GM12801 (cell line): Measurements from ENCODE around the gene ESRRA.

Source experiments
- TF ChIP-seq, protein P1 (sequence below): IDR thresholded peaks from one replicate; pipeline ENCODE4 v1.5.1; 2011; ENCODE audit warnings: control low read depth; ENCODE audit not compliant: insufficient read length; ENCODE audit errors: extremely low read depth

Gene ESRRA

DNA sequence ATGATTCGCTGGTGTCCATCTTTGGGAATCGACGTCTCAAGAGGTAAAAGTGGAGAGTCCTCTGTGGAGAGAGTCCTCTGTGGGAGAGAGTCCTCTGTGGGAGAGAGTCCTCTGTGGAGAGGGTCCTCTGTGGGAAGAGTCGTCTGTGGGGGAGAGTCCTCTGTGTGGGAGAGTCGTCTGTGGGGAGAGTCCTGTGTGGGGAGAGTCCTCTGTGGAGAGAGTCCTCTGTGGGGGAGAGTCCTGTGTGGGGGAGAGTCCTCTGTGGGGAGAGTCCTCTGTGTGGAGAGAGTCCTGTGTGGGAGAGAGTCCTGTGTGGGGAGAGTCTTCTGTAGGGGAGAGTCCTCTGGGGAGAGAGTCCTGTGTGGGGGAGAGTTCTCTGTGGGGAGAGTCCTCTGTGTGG lies 15.7 kb downstream of the ESRRA start:
- TF ChIP-seq, protein P1, sequence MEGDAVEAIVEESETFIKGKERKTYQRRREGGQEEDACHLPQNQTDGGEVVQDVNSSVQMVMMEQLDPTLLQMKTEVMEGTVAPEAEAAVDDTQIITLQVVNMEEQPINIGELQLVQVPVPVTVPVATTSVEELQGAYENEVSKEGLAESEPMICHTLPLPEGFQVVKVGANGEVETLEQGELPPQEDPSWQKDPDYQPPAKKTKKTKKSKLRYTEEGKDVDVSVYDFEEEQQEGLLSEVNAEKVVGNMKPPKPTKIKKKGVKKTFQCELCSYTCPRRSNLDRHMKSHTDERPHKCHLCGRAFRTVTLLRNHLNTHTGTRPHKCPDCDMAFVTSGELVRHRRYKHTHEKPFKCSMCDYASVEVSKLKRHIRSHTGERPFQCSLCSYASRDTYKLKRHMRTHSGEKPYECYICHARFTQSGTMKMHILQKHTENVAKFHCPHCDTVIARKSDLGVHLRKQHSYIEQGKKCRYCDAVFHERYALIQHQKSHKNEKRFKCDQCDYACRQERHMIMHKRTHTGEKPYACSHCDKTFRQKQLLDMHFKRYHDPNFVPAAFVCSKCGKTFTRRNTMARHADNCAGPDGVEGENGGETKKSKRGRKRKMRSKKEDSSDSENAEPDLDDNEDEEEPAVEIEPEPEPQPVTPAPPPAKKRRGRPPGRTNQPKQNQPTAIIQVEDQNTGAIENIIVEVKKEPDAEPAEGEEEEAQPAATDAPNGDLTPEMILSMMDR: no peak

DNA sequence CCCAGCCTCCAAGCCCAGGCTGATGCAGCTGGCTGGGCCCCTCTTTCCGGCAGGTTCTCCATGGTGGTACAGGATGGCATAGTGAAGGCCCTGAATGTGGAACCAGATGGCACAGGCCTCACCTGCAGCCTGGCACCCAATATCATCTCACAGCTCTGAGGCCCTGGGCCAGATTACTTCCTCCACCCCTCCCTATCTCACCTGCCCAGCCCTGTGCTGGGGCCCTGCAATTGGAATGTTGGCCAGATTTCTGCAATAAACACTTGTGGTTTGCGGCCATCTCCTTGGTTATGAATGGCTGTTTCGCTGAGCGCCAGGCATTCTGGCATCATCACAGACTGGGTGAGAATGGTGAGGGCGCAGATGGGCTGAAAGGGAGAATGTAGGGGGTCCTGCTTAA lies 16.2 kb downstream of the ESRRA start:
- TF ChIP-seq, protein P1: no peak

DNA sequence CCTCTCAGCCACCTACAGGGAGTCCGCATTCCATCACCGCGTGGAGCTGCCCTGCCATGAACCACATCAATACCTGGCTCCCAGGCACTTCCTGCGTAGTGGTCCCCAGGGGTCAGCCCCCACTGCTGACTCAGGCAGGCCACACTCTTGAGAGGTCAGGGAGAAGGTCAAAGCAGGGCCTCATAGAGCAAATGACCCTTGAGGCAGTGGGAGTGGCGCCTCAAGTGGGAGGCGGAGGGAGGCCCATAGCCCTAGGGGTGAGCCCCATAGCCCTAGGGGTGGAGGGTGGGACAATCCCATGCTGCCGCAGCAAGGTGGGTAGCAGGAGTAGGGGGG lies 17.6 kb downstream of the ESRRA start:
- TF ChIP-seq, protein P1: no peak

DNA sequence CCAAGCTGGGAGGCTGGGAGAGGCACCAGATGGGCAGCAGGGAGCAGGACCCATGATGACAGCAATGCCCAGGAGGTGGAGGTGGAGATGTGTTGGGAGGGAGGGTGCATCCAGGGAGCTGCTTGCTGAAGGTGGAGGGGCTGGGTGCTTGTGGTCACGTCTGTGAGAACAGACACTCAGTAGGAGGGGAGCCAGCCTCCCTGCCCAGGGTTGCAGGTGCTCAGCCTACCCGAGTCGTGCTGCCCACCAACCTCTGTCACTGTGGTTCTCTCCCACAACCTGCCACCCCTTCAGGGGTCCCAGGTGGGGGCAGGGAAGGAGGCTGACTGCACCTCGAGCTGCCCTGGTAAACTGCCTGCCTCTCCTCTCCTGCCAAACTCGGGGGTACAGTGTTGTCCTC lies 18.0 kb downstream of the ESRRA start:
- TF ChIP-seq, protein P1: no peak

DNA sequence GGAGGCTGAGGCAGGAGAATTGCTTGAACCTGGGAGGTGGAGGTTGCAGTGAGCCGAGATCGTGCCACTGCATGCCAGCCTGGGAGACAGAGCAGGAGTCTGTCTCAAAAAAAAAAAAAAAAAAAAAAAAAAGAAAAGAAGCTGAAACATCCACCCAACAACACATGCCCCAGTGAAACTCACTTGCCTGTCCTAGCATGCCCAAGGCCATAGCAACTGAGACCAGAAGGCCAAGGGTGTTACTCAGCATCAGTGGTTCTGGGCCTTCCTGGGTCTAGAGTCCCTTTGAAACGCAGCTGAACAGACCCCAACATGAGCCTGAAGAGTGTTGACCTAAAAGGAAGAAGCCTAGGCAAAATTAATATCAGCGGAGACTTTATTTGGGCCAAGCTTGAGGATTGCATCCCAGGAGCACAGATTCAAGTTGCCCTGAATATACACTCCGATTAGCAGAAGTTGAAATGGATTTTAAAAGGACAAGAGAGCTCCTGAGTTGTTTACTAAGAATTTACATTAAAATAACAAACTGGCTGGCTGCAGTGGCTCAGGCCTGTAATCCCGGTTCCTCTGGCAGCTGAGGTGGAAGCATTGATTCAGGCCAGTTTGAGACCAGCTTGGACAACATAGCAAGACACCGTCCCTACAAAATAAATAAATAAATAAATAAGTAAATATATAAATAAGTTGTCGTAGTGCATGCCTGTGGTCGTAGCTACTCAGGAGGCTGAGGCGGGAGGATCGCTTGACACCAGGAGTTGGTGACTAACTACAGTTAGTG lies 19.6 kb downstream of the ESRRA start:
- TF ChIP-seq, protein P1: no peak

DNA sequence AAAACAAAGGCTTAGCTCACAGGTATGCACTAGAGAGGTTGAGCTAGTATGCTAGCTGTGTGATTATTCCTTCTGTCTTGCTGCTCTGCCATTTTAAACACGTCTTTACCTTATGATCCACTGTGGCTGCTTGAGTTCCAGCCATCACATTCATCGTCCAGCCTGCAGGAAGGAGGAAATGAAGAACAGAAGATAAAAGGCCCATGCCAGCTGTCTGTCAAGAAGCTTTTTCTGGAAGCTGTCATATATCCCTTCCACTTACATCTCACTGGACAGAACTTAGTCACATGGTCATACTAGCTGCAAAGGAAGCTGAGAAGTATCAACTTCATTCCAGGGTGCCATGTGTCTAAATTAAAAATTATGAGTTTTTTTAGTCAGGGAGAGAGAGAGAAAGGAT lies 22.1 kb downstream of the ESRRA start:
- TF ChIP-seq, protein P1: no peak

DNA sequence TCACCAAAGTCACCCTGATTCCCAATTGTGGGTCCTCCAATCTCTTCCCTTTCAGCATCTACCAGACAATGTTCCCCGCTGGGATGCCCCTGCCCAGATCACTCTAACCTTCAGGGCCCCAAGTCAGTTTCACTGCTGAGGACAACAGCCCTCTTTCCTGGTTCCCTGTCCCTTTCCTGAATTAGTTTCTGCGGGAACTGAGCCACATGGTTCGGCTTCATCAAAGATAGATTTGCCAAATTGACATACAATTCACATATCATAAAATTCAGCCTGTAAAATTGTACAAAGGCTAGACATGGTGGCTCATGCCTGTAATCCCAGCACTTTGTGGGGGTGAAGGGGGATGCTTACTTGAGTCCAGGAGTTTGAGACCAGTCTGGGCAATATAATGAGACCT lies 22.7 kb downstream of the ESRRA start:
- TF ChIP-seq, protein P1: no peak

DNA sequence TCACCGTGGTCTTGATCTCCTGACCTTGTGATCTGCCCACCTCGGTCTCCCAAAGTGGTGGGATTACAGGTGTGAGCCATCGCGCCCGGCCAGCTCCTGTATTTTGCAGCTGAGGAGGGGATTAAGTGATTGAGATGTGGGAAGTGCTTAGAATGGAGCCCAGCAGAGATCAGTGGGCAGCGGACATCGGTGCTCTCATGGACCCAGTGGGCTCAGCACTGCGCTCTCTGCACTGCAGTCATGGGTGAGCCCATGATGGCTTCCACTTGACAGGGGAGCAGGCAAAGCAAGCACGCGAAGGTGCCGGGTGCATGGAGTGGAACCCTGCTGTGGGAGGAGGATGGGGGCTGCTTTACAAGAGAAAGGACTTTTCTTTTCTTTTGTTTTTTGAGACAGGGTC lies 25.6 kb downstream of the ESRRA start:
- TF ChIP-seq, protein P1: no peak
